Measurements from ENCODE around the gene CDH26. TPM values are rescaled to one million over a fixed set of nuclear protein-coding genes. Genes with fewer than 3 reads are reported as not detected.

The CDH26 gene
- total and polyA plus RNA-seq, 2 donors (not counting 3 experiments of a cell fraction or from before 2014, with no cell fraction given), result 0.01 TPM; not detected in 1

GRCh38 chr20:59923514-59923913, 34.7 kb upstream of the CDH26 start:
- ChIA-PET CTCF (interaction anchor here (0.9 to 1.7 kb wide), 2 partner anchors 9 to 11 kb away, joined by 4 to 7 read pairs; partner anchors contain the start of gene SYCP2), POLR2A (no interaction called here)
- Histone ChIP-seq H3K79me2 (ENCODE audit: control insufficient read depth, insufficient read depth, low read length) (no peaks in the 10 kb centered on the region), H3K9ac (replicated peaks; ENCODE audit: extremely low read depth, insufficient read depth, low read length) (no peak overlapping the region), H3K27ac (ENCODE audit: insufficient read depth, low read depth, low read length) (no peak overlapping the region), H3K9me1 (replicated peaks; ENCODE audit: control insufficient read depth, extremely low read depth, insufficient read depth, low read length) (no peaks in the 10 kb centered on the region), H3K4me2 (ENCODE audit: insufficient read depth, low read length) (no peak overlapping the region), H3K27me3 (ENCODE audit: control insufficient read depth in 2 of 2, insufficient read depth in 2 of 2, low read length in 2 of 2) (peaks cover 3 to 17% of the 10 kb centered on the region in 2 experiments), H2AFZ (ENCODE audit: low read depth, low read length) (no peak overlapping the region), H4K20me1 (replicated peaks; ENCODE audit: control insufficient read depth, extremely low read depth, insufficient read depth, low read length) (no peaks in the 10 kb centered on the region), H3K4me3 (replicated peaks in 1 of 3; ENCODE audit: insufficient read depth in 1 of 3, low read depth in 1 of 3, low read length in 3 of 3) (no peak overlapping the region), H3K4me1 (ENCODE audit: control insufficient read depth, extremely low read depth, insufficient read depth, low read length) (no peaks in the 10 kb centered on the region), H3K9me3 (replicated peaks; ENCODE audit: control insufficient read depth, insufficient read depth, low read length) (no peaks in the 10 kb centered on the region), H3K36me3 (ENCODE audit: control insufficient read depth in 2 of 2, extremely low read depth in 1 of 2, insufficient read depth in 2 of 2, low read length in 2 of 2) (no peaks in the 10 kb centered on the region)
- no TSS peak for BruUV-seq (replicated peaks)
- DNase-seq (ENCODE audit: low read depth, low spot score) (no peak), FAIRE-seq (no peak)
- intact Hi-C loops (cut with micrococcal nuclease), result no loop called here
- TF ChIP-seq POLR2A (IDR thresholded peaks at IDR 0.05; ENCODE audit: low read depth, low read length) (no peak), EZH2 (IDR thresholded peaks at IDR 0.05; ENCODE audit: borderline replicate concordance, low read depth, low read length, severe bottlenecking) (no peak), POLR2AphosphoS5 (IDR thresholded peaks at IDR 0.05; ENCODE audit: insufficient read depth, low read depth, low read length) (no peak)
- dilution Hi-C loops (cut with MboI; ENCODE audit: extremely low pct_ligation_motif_present, low sequenced_read_pairs), result no loop called here

- no peak overlapping the region for H3K9ac ChIP-seq (replicated peaks; ENCODE audit: extremely low read depth, insufficient read depth, low read length)
- H3K4me3 ChIP-seq (replicated peaks in 1 of 3; ENCODE audit: insufficient read depth in 1 of 3, low read depth in 1 of 3, low read length in 3 of 3), result no peak overlapping the region
- no peaks in the 10 kb centered on the region for H3K79me2 ChIP-seq (ENCODE audit: control insufficient read depth, insufficient read depth, low read length)
- H3K27me3 ChIP-seq (ENCODE audit: control insufficient read depth in 2 of 2, insufficient read depth in 2 of 2, low read length in 2 of 2), result peaks cover 3 to 19% of the 10 kb centered on the region in 2 experiments
- no peaks in the 10 kb centered on the region for H3K9me3 ChIP-seq (replicated peaks; ENCODE audit: control insufficient read depth, insufficient read depth, low read length)
- no TSS peak for BruUV-seq (replicated peaks)
- no peaks in the 10 kb centered on the region for H4K20me1 ChIP-seq (replicated peaks; ENCODE audit: control insufficient read depth, extremely low read depth, insufficient read depth, low read length)
- no peaks in the 10 kb centered on the region for H3K9me1 ChIP-seq (replicated peaks; ENCODE audit: control insufficient read depth, extremely low read depth, insufficient read depth, low read length)
- H3K27ac ChIP-seq (ENCODE audit: insufficient read depth, low read depth, low read length), result no peak overlapping the region
- no peak overlapping the region for H2AFZ ChIP-seq (ENCODE audit: low read depth, low read length)
- TF ChIP-seq FOS (IDR thresholded peaks at IDR 0.05; ENCODE audit: borderline replicate concordance, insufficient read depth, low read length), result no peak
- TF ChIP-seq POLR2AphosphoS5 (IDR thresholded peaks at IDR 0.05; ENCODE audit: insufficient read depth, low read depth, low read length), result no peak
- TF ChIP-seq POLR2A (IDR thresholded peaks at IDR 0.05; ENCODE audit: low read depth, low read length), result no peak
- CTCF ChIA-PET, result interaction anchor here (0.8 to 1.8 kb wide), 2 partner anchors 15 to 30 kb away, joined by 3 to 4 read pairs; partner anchors contain the start of genes FAM217B and PPP1R3D
- DNase-seq (ENCODE audit: low read depth, low spot score), result no peak
- no peak overlapping the region for H3K4me2 ChIP-seq (ENCODE audit: insufficient read depth, low read length)
- dilution Hi-C loops (cut with MboI; ENCODE audit: extremely low pct_ligation_motif_present, low sequenced_read_pairs) (no loop called here), intact Hi-C loops (cut with micrococcal nuclease) (no loop called here)
- H3K36me3 ChIP-seq (ENCODE audit: control insufficient read depth in 2 of 2, extremely low read depth in 1 of 2, insufficient read depth in 2 of 2, low read length in 2 of 2), result no peaks in the 10 kb centered on the region
- no peak for FAIRE-seq
- H3K4me1 ChIP-seq (ENCODE audit: control insufficient read depth, extremely low read depth, insufficient read depth, low read length), result no peaks in the 10 kb centered on the region
- POLR2A ChIA-PET, result no interaction called here
Observed at GRCh38 chr20:59925359-59925758, 32.9 kb upstream of the CDH26 start.

Data from endothelial cell of umbilical vein (primary cell).